Measurements from ENCODE around the gene JADE2.
"Not testable (repeated sequence)": the region's sequence is repeated elsewhere in the genome, so short reads cannot be mapped to it uniquely, and the experiment has no call there.

JADE2 gene

GRCh38 chr5:134595458-134595838 is 70.0 kb downstream of the JADE2 start:
- DNase-seq: no peak

- not testable (repeated sequence) for DNase-seq
Observed at GRCh38 chr5:134599820-134600219, 74.3 kb downstream of the JADE2 start.

DNA sequence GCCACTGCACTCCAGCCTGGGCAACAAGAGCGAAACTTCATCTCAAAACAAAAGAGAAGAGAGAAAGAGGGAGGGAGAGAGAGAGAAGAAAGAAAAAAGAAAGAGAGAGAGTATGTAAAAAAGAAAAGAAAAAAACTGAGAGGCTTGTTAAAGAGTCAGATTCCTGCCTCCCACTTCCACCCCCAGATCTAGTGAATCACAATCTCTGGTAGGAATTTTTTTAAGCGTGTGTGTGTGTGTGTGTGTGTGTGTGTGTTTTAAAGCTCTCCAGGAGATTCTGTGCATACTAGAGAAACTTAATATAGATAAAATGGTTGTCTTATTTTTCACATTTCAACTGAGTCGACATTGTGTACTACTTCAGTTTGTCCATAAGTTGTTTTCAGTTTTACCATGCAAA is 75.1 kb downstream of the JADE2 start:
- DNase-seq: no peak

DNA sequence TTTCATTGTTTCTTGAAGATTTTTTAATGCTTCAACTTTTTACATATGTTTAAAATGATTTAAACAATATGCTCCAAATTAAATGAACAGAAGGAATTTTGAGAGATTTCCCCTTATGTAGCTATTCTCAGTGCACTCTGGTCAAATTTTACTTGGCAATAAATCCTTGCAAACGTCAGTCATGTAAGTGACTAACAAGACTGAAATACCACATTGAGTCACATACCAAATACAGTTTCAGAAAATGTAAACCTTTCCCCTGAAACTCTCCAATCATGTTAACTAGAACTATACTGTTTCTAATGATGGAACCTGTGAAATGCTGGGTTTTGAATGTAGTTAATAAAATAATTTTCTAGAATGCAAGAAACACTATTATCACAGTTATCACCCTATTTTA is 77.6 kb downstream of the JADE2 start:
- peak; percentile 18 for DNase-seq

DNA sequence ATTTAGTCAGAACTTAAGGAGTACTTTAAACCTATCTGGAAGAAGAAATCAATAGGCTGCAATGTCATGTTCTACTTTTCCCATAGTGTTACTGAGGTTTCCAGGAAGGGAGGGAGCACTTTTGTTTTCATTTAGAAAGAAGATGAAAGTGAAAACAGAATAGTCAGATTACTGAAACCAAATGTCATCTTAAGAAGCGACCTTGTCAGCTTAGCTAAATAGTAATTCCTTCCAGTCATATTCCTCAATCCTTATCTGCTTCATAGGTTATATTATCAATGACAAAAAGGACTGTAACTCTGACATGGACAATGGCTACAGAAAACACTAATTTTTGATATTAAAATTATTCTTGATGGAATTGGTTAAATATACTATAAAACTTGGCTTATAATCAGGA is 79.4 kb downstream of the JADE2 start:
- peak; percentile 73 for DNase-seq

GRCh38 chr5:134606726-134607125 is 81.3 kb downstream of the JADE2 start:
- DNase-seq: no peak

DNA sequence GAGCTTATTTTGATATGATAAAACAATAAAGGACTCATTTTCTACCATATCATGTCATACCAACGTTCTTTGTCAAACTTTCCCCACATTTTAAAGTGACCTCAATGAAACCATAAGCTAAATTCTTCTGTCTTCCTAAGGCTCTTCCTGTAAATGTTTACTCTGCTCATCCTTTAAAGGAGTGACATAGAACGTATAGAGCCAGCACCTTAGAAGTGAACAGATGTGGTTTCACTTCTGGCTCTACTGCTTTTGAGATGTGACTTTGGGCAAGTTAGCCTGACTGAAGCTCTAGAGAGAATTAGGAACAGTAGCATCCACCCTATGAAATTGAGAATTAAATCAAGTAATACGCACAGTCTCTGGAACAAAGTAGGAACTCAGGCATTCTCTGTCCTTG is 83.1 kb downstream of the JADE2 start:
- no peak for DNase-seq

- DNase-seq: no peak
Observed at GRCh38 chr5:134609232-134609851, 83.9 kb downstream of the JADE2 start.

GRCh38 chr5:134610725-134611124 is 85.3 kb downstream of the JADE2 start:
- DNase-seq: no peak

- DNase-seq: no peak
Observed at GRCh38 chr5:134611515-134611914, 86.0 kb downstream of the JADE2 start.

GRCh38 chr5:134614450-134615085 is 89.1 kb downstream of the JADE2 start:
- no peak for DNase-seq

- DNase-seq: no peak
Observed at GRCh38 chr5:134620634-134621033, 95.2 kb downstream of the JADE2 start.

- DNase-seq: no peak
Observed at GRCh38 chr5:134625559-134625958, 100.1 kb downstream of the JADE2 start.

DNA sequence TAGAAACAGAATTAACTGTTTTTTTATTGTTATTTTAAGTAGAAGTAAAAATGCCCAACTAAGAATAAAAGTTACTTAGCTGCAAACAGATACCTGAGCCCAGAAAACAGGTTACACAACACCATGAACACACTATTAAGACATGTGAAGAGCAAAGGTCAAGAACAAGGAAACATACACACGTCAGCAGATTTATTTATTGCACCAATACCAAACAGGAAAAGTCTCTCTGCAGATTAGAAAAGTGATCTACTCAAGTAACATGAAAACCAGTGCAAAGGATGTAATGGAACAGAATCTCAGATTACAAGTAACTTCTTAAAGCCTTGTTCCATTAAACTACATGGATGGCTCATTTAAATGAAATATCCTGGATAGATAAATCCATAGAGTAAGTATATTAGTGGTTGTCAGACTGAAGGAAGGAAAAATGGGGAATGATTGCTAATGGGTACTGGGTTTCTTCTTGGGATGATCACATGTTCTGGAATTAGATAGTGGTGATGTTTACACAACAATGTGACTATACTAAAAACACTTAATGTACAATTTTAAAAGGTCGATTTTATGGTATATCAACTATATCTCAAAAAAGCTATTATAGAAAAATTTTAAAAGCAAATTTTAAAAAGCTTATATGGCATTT is 101.0 kb downstream of the JADE2 start:
- DNase-seq: peak; percentile 46

All from suppressor macrophage treated with lipopolysaccharide for 4 hours (primary cell).